Heart right ventricle (tissue), 16 donors: ENCODE data around the gene TAB3. TPM values are rescaled to one million over a fixed set of nuclear protein-coding genes. Genes with fewer than 3 reads are reported as not detected.

Experiments
- ATAC-seq, 8 donors: fragments of 200-7000 bp; cut with Tn5 transposase; one replicate each; pipeline ENCODE4 v1.9.1; 2020; ENCODE audit warnings: mild to moderate bottlenecking in 8 of 8, moderate library complexity in 8 of 8, moderate number of reproducible peaks in 1 of 8
- DNase-seq, 2 donors: peaks; one replicate each; pipeline ENCODE4 v3.0.0-alpha.2; 2020
- H3K27ac ChIP-seq, 10 donors: fragments of 200-600 bp; sonication (generic) in 2 of 10; one replicate each; pipeline versions ENCODE4 v1.5.0 to v1.8.0; 2020 to 2022; ENCODE audit warnings: mild to moderate bottlenecking in 3 of 10
- H3K27me3 ChIP-seq, 7 donors: fragments of 200-600 bp; one replicate each; pipeline ENCODE4 v1.8.0; 2021 to 2022; ENCODE audit warnings: mild to moderate bottlenecking in 2 of 7
- H3K36me3 ChIP-seq, 9 donors: fragments of 200-600 bp; sonication (generic) in 1 of 9; one replicate each; pipeline versions ENCODE4 v1.5.0 to v1.8.0; 2020 to 2022; ENCODE audit warnings: mild to moderate bottlenecking in 2 of 9
- H3K4me1 ChIP-seq, 9 donors: fragments of 200-600 bp; sonication (generic) in 1 of 9; one replicate each; pipeline versions ENCODE4 v1.5.0 to v1.8.0; 2020 to 2022; ENCODE audit warnings: mild to moderate bottlenecking in 4 of 9
- H3K4me3 ChIP-seq, 10 donors: fragments of 200-600 bp; sonication (generic) in 2 of 10; one replicate each; pipeline versions ENCODE4 v1.5.0 to v1.8.0; 2020 to 2022; ENCODE audit warnings: mild to moderate bottlenecking in 7 of 10, moderate library complexity in 2 of 10
- H3K9me3 ChIP-seq, 11 donors: fragments of 200-600 bp in 10 of 11; sonication (generic) in 2 of 11; one replicate each; pipeline versions ENCODE4 v1.5.0 to v1.8.0; 2013 to 2022; ENCODE audit warnings: mild to moderate bottlenecking in 2 of 11, control low read depth in 1 of 11, moderate library complexity in 1 of 11
- WGBS, 2 donors: extraction: QIAGEN DNeasy Blood & Tissue Kit; methylation state at CpG; one replicate each; pipeline ENCODE4 v1.1.7; 2013; ENCODE audit warnings: inconsistent platforms in 1 of 2; 5-methylcytosine and 5-hydroxymethylcytosine counted together
- intact Hi-C, 10 donors: fragments of 100-400 bp; cut with DNase I; formaldehyde crosslinking; loops; one replicate each; pipeline versions ENCODE4 v1.11.1 to v1.14.2; 2022
- polyA plus RNA-seq, 2 donors: library from polyadenylated mRNA; stranded (reverse); fragments of 200-250 nt; gene quantifications; one replicate each; pipeline ENCODE4 v1.2.3, GENCODE V29; 2013
- total RNA-seq, 10 donors: library from RNA; stranded (reverse); fragmentation: NEBNext Ultra II Directional in 3 of 10; extraction: Animal tissue kit (Norgen Biotek cat#: 25700) in 3 of 10; gene quantifications; one replicate each; pipeline versions ENCODE4 v1.2.1 to v1.2.4, GENCODE V29; 2021 to 2023
- TF ChIP-seq, protein P1 (sequence below), 9 donors: fragments of 200-600 bp; sonication (generic) in 2 of 9; IDR thresholded peaks; one replicate each; pipeline versions ENCODE4 v1.5.0 to v1.8.0; 2021 to 2022; ENCODE audit warnings: antibody characterized with exemption in 9 of 9, mild to moderate bottlenecking in 5 of 9, moderate library complexity in 1 of 9
- donor health status: Arrhythmogenic right ventricular cardiomyopathy.
- donor health status: ischemic (EF 13 %, LVEDD 7.1; RV severe dilation, severe dysfunction).
- donor health status: healthy with polysubstance abuse.
- donor health status: DM: no; HTN: yes; CAD: no.
- donor health status: DM: no; HTN: no; CAD: no.
- donor health status: ischemic (EF 25% LVEDD 6.9; RV normal size, moderate dysfunction).
- donor health status: ischemic (EF 25% LVEDD 5.7; RV mildly dilated, moderate dysfunction).
- donor health status: healthy.
- donor health status: DM: yes; HTN: yes; CAD: no.
- donor health status: Ischemic cardiomyopathy.
- donor health status: ischemic (EF 35%, LVEDD 5.7; RV mildly dilated, moderate dysfunction).
- donor health status: nonischemic (EF 11% LVEDD 7.7; RV severe dilation, severe dysfunction).
- donor health status: DM: yes; HTN: yes; CAD: no.
- donor health status: PGD.
- donor health status: ischemic (EF 29% LVEDD 5.4; RV normal size, mild dysfunction).
- donor health status: nonischemic (EF 23%, LVEDD 6.1; RV moderate dilation, normal function).

Gene TAB3
- total and polyA plus RNA-seq, 12 donors = 3.9 to 19.3 (median 14.5) TPM

DNA sequence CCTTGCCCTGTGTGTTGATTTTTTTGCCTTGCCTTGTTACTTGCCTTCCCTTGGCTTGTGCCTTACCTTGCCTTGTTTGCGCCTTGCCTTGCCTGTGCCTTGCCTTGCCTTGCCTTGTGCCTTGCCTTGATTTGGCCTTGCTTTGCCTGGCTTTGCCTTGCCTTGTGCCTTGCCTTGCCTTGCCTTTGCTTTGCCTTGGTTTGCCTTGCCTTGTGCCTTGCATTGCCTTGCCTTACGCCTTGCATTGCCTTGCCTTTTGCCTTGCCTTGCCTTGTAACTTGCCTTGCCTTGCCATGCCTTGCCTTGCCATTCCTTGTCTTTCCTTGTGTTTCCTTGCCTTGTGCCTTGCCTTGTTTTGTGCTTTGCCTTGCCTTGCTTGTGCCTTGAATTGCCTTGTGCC is 94.6 kb downstream of the TAB3 start:
- Histone ChIP-seq H3K27ac (no peak overlapping the region), H3K4me1 (no peaks in the 10 kb centered on the region), H3K36me3 (no peaks in the 10 kb centered on the region), H3K4me3 (no peak overlapping the region), H3K9me3 (no peaks in the 10 kb centered on the region), H3K27me3 (no peaks in the 10 kb centered on the region)
- DNase-seq = no peak
- no peak for ATAC-seq
- intact Hi-C loops = no loop called here
- TF ChIP-seq, protein P1, sequence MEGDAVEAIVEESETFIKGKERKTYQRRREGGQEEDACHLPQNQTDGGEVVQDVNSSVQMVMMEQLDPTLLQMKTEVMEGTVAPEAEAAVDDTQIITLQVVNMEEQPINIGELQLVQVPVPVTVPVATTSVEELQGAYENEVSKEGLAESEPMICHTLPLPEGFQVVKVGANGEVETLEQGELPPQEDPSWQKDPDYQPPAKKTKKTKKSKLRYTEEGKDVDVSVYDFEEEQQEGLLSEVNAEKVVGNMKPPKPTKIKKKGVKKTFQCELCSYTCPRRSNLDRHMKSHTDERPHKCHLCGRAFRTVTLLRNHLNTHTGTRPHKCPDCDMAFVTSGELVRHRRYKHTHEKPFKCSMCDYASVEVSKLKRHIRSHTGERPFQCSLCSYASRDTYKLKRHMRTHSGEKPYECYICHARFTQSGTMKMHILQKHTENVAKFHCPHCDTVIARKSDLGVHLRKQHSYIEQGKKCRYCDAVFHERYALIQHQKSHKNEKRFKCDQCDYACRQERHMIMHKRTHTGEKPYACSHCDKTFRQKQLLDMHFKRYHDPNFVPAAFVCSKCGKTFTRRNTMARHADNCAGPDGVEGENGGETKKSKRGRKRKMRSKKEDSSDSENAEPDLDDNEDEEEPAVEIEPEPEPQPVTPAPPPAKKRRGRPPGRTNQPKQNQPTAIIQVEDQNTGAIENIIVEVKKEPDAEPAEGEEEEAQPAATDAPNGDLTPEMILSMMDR (IDR thresholded peaks at IDR 0.05) = no peak
- WGBS, 2 donors = 88 to 89% methylated on average over 2 of the region's 2 CpGs

DNA sequence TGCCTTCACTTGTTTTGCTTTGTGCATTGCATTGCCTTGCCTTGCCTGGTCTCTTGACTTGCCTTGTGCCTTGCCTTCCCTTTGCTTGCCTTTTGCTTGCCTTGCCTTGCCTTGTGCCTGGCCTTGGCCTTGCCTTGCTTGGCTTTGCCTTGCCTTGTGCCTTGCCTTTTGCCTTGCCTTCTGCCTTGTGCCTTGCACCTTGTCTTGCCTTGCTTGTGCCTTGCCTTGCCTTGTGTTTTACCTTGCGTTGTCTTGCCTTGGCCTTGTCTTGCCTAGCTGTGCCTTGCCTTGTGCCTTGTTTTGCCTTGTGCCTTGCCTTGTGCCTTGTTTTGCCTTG is 95.3 kb downstream of the TAB3 start:
- Histone ChIP-seq H3K27me3 (no peaks in the 10 kb centered on the region), H3K27ac (no peak overlapping the region), H3K9me3 (no peaks in the 10 kb centered on the region), H3K4me1 (no peaks in the 10 kb centered on the region), H3K36me3 (no peaks in the 10 kb centered on the region), H3K4me3 (no peak overlapping the region)
- TF ChIP-seq, protein P1 (IDR thresholded peaks at IDR 0.05) = no peak
- WGBS, 2 donors = 96 to 100% methylated on average over 1 of the region's 1 CpG
- DNase-seq (no peak), ATAC-seq (no peak)
- intact Hi-C loops = no loop called here

DNA sequence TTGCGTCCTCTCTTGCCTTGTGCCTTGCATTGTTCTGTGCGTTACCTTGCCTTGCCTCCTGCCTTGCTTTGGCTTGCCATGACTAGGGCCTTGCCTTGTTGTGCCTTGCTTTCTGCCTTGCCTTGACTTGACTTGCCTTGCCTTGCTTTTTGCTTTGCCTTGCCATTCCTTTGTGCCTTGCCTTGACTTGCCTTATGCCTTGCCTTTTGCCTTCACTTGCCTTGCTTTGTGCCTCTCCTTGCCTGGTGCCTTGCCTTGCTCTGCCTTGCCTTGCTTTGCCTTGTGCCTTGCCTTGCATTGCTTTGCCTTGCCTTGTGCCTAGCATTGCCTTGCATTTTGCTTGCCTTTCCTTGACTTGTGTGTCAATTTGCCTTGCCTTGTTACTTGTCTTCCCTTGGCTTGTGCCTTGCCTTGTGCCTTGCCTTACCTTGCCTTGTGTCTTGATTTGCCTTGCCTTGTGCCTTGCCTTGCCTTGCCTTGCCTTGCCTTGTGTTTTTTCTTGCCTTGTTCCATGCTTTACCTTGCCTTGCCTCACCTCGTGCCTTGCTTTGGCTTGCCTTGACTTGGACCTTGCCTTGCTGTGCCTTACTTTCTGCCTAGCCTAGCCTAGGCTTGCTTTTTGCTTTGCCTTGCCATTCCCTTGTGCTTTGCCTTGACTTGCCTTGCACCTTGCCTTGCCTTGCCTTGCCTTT is 95.8 kb downstream of the TAB3 start:
- ATAC-seq (no peak), DNase-seq (no peak)
- Histone ChIP-seq H3K4me3 (no peak overlapping the region), H3K9me3 (no peaks in the 10 kb centered on the region), H3K27me3 (no peaks in the 10 kb centered on the region), H3K36me3 (no peaks in the 10 kb centered on the region), H3K27ac (no peak overlapping the region), H3K4me1 (no peaks in the 10 kb centered on the region)
- TF ChIP-seq, protein P1 (IDR thresholded peaks at IDR 0.05) = no peak
- intact Hi-C loops = no loop called here
- 70 to 85% methylated on average over 3 of the region's 3 CpGs for WGBS, 2 donors

DNA sequence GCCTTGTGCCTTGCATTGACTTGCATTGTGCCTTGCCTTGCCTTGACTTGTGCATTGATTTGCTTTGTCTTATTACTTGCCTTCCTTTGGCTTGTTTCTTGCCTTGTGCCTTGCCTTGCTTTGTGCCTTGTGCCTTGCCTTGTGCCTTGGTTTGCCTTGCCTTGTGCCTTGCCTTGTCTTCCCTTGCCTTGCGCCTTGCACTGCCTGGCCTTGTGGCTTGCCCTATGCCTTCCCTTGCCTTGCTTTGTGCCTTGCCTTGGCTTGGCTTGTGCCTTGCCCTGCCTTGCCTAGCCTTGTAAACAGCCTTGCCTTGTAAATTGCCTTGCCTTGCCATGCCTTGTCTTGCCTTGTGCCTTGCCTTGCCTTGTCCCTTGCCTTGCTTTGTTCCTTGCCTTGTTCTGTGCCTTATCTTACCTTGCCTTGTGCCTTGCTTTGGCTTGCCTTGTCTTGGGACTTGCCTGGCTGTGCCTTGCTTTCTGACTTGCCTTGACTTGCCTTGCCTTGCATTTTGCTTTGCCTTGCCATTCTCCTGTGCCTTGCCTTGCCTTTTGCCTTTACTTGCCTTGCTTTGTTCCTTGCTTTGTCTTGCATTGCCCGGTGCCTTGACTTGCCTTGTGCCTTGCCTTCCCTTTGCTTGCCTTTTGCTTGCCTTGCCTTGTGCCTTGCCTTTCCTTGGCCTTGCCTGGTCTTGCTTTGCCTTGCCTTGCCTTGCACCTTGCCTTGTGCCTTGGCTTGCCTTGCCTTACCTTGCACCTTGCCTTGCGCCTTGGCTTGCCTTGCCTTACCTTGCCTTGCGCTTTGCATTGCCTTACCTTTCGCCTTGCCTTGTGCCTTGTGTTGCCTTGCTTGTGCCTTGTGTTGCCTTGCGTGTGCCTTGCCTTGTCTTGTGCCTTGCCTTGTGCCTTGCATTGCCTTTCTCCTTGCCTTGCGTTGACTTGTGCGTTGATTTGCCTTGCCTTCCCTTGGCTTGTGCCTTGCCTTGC is 97.5 kb downstream of the TAB3 start:
- no peaks in the 10 kb centered on the region for H3K36me3 ChIP-seq
- 84 to 97% methylated on average over 7 to 8 of the region's 8 CpGs for WGBS, 2 donors
- H3K27me3 ChIP-seq = no peaks in the 10 kb centered on the region
- no peak for ATAC-seq
- H3K4me3 ChIP-seq = no peak overlapping the region
- intact Hi-C loops = no loop called here
- H3K9me3 ChIP-seq = no peaks in the 10 kb centered on the region
- DNase-seq = no peak
- no peak overlapping the region for H3K27ac ChIP-seq
- H3K4me1 ChIP-seq = no peaks in the 10 kb centered on the region
- TF ChIP-seq, protein P1 (IDR thresholded peaks at IDR 0.05) = no peak
